Activated T-cell treated with anti-CD3 and anti-CD28 coated beads for 24 hours (primary cell): ENCODE results near the gene NR5A2.

Source experiments
- DNase-seq: peaks from one replicate; pipeline ENCODE4 v3.0.0-alpha.2; 2020; ENCODE audit warnings: low read depth

The NR5A2 gene

DNA sequence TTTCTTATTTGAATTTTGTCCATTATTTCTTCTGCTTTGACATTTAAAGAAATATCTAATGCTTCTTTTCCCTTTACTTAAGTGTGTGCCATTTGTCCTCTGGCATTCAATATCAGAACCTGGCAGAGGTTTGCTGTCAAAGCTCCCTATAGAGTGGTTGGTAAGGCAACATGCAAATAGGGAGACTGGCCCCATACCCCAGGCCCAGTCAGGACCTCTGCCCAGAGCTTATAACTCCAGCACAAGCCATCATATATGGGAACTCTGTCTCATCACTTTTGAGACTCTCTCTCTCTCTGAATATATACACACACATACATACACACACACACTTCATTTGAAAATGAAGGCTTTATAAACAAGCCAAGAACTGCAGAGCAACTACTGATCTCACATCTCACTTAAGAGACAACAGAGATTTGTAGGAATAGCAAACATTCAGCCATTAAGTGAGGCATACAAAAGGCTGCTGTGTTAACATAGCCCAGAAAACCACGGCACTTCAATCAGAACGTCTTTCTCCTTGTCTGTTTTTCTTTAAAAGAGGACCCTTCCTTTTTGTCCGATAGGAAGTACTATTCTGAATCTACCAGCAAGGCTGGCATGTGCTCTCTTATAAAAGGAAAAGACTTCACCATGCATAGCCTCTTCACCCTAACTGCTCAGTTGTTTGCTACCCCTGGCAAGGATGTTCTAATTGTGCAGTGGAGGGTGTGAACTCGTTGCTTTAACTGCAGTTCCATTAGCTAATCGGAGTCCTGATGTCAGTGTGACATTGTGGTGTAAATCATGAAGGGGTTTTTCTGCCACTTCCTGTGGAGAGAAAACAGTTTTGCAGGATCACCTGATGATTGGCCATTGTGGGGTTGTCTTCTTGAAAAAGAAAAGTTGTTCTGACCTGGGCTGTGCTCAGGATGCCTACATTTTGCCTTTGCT lies 101.7 kb downstream of the NR5A2 start:
- DNase-seq: no peak

DNA sequence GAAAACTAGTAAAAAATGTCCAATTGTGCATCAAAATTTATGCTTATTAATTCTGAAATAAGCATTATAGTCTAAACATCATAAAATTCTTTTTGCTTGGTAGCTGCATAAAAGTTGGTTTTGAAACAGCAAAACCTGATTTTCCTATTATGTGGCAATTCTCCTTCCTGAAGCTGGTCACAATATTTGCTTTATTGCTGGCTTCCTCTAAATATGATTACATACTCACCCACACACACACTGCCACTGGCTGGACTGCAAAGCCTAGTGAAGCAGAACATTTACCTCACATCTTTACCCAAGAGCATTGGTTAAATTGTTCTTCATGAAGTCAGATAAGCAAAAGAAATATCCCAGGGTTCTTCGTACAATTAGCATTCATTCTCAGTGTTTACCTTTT lies 103.0 kb downstream of the NR5A2 start:
- DNase-seq: no peak

DNA sequence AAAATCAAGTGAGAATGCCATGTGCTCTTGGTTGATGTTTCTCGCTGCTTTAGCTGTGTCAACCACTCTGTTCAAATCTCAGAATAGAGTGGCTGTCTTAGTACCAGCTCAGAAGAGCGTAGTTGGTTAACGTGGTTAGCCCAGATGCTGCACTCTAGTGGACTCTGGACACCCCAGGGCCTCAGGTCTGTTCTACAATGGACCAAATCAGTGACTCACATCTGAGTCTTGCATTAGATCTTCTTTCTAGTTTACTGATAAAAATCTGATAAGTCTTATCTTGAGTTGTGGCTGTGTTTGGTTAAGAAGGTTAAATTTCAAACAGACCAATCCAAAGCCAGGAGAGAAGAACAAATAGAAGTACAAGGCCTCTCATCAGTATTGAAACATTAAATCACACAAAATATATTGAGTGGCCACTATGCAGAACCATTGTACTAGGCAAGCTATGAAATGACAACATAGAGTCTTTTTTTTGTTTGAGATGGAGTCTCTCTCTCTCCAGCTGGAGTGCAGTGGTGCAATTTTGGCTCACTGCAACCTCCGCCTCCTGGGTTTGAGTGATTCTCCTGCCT lies 104.1 kb downstream of the NR5A2 start:
- DNase-seq: no peak

DNA sequence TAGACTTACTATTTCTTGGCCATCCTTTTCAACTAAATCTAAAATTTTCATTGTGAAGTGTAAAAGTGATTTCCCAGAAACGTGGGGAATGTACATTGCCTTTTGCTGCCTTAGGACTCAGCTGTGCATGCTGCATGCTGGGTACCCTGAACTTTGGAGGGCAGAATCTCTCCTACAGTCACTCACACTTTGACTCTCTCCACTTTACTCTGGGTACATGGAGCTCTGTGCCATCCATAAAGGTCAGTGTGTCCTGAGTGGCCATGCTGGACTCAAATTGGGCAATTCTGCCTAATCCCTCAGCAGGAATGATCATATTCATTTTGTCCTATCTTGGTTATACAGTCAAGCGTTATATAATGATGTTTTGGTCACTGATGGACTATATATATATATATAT lies 105.6 kb downstream of the NR5A2 start:
- no peak for DNase-seq

DNA sequence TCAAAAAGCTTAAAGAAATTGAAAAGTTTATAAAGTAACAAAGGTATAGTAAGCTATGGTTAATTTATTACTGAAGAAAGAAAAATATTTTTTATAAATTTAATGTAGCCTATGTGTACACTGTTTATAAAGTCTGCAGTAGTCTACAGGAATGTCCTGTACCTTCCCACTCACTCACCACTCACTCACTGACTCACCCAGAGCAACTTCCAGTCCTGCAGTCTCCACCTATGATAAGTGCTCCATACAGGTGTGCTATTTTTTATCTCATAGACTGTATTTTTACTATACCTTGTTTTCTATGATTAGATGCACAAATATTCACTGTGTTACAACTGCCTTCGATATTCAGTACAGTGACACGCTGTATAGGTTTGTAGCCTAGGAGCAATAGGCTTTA lies 106.6 kb downstream of the NR5A2 start:
- DNase-seq: no peak

DNA sequence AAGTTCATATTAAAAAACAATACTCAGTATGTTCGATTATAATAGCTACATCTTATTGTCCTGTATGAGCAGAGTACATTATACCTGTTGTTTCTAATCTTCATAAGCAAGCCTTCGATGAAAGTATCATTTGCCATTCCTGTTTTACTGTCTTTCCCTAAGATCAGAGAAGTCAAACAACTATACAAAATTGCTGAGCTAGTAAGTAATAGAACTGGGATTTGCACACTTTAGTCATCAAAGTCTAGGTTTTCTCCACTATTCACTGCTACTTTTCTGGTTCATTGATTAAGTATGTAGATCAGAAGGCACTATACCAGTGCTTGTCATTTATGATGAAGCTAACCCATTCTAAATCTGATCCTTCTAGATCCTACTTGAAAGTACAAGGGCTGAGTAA lies 108.9 kb downstream of the NR5A2 start:
- DNase-seq: no peak

DNA sequence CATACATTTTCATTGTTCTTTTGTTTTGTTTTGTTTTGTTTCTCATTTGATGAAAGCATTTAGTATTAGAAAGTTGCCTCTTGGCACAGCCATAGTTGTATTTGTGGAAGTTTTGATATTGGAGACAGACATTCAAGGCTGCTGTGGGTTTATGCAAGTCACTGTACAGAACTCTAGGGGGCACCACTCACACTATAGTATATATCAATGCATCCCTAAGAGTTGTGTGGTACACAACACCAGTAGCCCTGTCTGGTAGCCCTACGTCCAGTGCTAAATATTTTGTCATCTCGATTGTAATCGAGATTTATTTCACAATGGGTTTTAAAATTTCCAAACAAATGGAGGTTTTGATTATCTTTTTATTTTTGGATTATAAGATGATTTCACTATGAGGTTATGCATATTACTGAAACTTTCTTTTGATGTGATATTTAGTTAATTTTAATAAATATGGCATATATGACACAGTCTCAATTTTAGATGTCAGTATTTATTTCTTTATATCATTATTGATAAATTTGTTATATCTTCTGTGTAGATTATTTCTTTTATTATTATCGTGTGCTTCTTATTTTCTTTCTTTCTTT lies 112.2 kb downstream of the NR5A2 start:
- DNase-seq: peak; percentile 18

DNA sequence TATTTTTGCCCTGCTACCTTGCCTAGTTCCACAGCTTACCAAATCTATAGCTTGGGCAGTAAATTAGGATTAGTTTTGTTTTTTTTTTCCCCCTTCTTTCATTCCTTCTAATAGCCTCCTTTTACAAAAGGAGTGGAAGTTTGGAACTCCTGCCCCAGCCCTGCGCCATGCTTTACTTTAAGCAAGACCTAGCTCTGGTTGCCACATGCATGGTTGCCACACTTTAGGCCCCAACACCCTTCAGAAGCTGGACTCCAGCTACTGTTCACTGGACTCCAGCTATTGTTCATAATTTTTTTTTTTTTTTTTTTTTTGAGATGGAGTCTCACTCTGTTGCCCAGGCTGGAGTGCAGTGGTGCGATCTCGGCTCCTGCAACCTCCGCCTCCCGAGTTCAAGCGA lies 115.8 kb downstream of the NR5A2 start:
- no peak for DNase-seq

DNA sequence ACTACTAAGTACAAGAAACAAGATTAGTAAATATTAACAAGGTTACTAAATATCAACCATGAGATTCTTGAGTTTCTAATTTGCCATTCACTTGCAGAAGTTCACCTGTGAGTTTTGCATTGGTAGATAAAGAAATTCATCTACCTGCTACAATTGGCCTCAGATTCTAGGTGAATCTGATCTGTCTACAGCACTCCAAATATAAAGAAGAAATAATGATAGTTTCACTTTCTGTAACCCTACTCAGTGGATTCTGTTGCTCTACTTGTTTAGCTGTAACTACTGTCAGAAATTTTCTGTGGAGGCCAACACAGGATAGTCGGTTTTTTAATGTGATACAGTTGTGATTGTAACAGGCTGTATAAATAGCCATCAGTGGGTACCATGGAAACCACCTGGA lies 118.6 kb downstream of the NR5A2 start:
- no peak for DNase-seq

DNA sequence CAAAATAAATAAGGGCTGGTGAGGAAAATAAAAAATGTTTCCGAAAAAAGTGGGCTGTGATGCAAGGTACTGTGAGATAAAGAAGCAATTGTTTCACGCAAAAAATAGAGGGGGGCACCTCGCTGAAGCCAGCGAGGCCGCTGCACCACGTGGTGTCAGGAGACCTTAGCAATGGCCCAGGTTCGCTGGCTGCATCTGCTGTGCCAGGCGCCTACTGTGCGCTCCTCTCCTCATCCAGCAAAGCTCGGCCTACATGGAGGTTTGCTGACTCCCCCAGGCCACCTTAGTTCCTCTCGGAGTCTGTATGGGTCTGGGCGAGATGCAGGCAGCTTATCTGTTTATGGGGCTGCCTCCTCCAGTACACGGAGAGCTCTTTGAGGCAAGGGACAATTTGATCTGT lies 119.6 kb downstream of the NR5A2 start:
- DNase-seq: no peak

DNA sequence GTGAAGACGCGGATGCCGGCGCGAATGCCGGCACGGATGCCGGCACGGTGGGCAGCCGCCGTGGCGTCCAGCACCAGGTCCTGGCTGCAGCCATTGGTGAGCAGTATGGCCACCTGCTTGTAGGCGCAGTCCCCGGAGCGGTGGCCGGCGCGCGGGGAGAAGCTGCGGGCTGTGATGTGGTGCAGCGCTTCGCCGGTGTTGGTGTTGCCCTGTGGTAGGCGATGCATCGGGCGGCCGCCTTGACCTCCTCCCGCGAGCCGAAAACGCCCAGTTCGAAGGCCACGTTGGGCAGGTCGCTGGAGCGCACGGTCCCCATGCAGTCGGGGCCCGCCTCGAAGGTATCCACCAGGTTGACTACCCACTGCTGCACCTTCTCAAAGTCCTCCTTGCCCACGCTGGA lies 120.2 kb downstream of the NR5A2 start:
- no peak for DNase-seq

DNA sequence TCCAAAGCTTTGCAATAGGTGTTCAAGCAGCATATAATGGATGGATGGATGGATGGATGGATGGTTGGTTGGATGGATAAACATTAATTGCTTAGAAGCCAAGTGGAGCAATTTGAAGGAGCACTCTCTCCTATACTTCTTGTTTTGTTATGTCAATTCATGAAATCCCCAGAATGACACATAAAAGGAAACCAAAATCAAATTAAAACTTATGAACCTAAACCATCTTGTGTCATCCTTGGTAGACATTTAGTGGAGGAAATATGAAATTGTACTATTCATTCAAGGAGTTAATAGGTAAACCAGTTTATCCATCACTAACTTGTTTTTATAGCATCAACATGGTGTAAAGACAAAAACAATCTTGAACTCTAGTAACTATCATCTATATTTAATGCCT lies 122.5 kb downstream of the NR5A2 start:
- DNase-seq: no peak

DNA sequence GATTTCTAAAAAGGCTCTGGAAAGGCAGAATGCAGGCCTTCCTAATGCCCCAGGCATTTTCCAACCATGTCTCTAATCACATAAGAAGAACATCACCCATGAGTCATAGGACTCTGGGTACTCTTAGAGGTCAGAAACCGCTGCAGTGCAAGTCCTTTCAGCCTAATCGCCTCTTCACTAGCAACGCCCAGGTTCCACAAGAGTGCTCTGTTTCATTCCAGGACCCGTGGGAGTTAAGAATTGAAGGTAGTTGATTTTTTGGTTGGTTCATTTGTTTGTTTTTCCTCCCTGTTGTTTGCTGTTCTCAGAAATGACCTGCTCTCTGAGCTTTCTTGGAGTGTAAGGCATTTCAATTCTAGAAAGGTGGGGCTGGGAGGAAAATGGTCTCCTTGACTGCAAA lies 123.2 kb downstream of the NR5A2 start:
- no peak for DNase-seq

DNA sequence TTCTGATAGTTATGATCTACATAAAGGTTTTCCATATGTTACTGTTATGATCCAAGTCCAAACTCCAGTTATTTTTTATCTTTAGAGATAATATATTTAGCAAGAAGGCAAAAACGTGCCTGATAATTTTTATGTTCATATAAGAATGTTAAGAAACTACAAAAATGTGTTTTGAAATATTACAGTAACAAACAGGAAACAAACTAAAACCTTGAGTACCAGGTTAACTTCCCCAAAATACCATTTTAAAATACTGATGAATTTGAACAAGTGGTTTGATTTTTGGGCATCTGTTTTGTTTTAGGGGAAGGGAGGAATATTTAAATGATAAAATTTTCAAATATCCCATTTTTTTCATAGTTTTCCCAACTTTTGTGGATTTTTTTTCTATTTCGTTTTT lies 124.8 kb downstream of the NR5A2 start:
- no peak for DNase-seq

DNA sequence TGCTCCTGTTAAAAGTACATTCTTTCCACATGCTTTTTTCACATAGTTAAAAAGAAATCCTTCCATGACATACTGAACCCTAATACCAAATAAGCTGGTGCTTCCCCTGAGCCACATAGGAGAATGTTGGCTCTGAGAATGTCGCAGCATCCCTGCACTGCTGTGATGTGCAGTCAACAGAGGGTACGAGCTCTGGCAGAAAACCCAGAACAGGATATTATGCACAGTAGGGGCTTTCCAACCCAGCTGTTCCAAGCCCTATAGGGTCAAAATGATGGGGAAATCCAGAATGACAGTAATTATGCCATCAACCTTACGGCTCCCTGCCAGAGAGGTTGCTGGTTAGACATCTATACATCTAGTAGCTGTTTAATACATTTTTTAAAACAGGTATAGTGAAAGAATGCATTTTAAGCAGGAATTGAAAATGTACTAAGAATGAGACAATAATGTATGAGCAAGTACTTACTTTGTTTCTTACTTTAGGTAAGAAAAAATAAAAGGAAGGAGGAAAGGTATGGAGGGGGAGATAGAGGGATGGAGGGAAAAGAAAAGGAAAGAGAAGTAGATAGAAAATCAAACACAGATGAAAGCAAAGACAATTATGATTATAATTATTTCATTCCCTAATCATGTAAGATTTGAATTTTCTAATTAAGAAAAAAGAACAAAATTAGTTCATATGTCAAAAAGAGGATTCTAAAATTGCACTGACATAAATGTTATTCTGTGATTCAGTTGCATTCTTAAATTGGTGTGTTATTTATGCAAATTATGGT lies 126.0 kb downstream of the NR5A2 start:
- DNase-seq: peak; percentile 49

DNA sequence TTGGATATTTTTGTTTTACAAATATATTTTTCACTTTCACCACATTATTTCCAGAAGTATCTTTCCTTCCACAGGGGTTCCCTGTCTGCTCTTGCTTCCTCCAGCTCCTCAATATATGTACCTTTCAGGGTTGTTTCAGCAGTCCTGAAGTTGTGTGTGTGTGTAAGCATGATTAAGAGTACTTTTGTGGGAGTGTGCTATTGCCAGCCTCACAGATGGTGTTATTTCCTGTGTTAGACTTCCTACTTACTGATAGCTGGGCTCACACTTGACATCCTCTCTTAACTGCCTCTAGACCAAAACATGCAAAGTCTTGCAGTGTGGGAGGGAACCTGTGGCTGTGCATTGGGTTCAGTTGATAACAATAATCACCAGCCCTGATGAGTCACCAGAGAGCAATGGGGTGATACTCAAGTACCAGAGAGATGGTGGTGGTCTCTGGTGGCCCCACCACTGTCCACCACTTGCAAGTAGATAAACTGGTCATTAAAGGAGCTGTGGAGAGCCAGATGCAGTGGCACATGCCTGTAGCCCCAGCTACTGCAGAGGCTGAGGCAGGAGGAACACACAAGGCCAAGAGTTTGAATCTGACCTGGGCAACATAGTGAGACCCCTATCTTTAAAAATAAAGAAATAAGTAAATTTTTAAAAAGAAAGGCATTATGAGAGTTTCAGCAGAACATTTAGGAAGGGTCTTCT lies 126.7 kb downstream of the NR5A2 start:
- peak; percentile 47 for DNase-seq

DNA sequence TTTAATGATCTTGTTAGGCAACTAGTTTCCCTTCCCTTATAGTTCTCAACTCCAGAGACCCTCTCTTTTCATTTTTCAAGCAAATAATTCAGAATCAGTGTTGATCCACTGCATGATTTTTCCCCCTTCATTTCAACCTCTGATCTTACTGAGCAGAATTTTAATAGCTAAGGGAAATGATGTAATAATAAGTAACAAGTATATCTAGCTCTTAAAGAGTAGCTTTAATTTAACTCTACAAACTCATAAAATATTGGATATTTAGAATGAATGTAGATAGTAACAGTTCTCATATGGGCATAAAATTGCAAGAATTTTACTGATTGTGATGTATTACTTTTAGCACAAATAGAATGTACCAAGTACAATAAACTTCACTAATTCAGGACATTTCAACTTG lies 130.2 kb downstream of the NR5A2 start:
- no peak for DNase-seq

DNA sequence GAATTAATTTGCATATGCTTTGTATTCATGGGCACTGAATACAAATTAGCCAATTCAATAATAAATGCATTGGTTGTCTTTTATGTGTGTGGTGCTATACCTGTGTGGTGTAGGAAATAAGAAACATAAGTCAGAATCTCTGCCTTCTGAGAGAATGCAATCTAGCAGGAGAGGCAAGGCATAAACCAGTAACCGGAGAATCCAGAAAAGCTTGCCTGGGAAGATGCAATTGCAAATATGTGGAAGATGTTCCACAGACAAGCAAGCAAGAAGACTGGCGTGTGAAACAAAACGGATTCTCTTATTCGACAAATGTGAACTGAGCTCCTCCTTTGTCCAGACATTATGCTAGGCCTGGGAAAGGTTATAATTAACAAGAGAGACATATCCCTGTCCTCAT lies 134.3 kb downstream of the NR5A2 start:
- no peak for DNase-seq

DNA sequence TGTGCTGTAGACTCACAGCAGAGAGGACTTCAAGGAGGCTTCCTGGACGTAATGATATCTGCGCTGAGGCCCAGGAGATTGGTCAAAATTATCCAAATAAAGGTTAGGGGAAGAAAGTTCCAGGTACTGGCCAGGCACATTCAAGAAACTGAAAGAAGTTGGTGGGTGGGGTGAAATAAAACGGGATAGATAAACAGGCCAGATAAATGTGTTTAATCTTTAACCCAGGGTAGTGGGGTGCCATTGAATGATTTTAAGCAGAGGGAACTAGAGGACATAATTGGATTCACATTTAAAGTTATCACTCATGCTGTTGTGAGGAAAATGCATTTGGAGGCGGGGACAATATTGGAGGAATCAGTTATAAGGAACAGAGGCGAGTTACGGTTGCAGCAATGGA lies 134.7 kb downstream of the NR5A2 start:
- DNase-seq: no peak

DNA sequence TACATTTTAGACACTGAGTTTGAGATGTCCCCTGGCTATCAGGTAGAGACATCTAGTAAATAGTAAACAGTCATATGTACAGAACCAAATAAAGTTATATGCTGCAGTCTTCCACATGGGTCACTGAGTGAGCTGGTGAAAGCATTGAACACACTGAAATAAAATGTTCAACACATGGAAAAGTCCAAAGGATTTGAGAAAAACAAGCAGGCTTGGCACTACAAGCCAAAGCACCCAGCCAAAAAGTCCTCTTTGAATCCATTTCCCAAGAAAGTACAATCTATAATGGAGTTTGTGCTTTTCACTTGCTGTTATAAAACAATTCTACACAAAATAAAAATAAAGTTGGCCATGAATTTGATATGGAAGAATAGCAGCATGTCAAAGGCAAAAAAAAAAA lies 135.4 kb downstream of the NR5A2 start:
- no peak for DNase-seq

DNA sequence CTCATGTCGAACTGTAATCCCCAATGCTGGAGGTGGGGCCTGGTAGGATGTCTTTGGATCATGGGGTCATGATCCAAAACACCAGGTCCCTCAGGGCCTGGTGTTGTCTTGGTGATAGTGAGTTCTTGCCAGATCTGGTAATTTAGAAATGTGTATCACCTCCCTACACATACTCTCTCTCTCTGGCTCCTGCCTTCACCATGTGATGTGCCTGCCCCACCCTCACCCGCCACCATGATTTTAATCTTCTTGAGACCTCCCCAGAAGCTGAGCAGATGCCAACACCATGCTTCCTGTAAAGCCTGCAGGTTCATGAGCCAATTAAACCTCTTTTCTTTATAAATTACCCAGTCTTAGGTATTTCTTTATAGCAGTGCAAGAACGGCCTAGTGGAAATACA lies 136.4 kb downstream of the NR5A2 start:
- no peak for DNase-seq
